Measurements from ENCODE around the gene BBX.

DNA sequence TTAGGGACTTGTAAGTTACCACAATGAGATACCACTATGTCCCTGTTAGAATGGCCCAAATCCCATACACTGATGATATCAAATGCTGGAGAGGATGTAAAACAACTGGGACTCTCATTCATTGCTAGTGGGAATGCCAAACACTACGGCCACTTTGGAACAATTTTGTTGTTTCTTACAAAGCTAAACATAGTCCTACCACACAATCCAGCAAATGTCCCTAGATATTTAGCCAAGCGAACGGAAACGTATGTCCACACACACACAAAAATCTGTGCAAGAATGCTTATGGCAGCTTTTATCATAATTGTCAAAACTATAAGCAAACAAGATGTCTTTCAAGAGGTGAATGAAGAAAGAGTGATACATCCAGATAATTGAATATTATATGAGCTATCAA is 296.9 kb downstream of the BBX start:
- TF ChIP-seq JUND (IDR thresholded peaks at IDR 0.05) (no peak), REST (IDR thresholded peaks at IDR 0.05) (no peak), FOXA2 (IDR thresholded peaks at IDR 0.05) (no peak), RAD21 (IDR thresholded peaks at IDR 0.05) (no peak), SP1 (IDR thresholded peaks at IDR 0.05) (no peak), EGR1 (IDR thresholded peaks at IDR 0.05; ENCODE audit: low read depth in 2 of 2) (no peak), RXRA (IDR thresholded peaks at IDR 0.05) (no peak)
- TF ChIP-seq, protein P1, sequence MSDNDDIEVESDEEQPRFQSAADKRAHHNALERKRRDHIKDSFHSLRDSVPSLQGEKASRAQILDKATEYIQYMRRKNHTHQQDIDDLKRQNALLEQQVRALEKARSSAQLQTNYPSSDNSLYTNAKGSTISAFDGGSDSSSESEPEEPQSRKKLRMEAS (IDR thresholded peaks at IDR 0.05): no peak
- TF ChIP-seq, protein P2, sequence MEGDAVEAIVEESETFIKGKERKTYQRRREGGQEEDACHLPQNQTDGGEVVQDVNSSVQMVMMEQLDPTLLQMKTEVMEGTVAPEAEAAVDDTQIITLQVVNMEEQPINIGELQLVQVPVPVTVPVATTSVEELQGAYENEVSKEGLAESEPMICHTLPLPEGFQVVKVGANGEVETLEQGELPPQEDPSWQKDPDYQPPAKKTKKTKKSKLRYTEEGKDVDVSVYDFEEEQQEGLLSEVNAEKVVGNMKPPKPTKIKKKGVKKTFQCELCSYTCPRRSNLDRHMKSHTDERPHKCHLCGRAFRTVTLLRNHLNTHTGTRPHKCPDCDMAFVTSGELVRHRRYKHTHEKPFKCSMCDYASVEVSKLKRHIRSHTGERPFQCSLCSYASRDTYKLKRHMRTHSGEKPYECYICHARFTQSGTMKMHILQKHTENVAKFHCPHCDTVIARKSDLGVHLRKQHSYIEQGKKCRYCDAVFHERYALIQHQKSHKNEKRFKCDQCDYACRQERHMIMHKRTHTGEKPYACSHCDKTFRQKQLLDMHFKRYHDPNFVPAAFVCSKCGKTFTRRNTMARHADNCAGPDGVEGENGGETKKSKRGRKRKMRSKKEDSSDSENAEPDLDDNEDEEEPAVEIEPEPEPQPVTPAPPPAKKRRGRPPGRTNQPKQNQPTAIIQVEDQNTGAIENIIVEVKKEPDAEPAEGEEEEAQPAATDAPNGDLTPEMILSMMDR (IDR thresholded peaks at IDR 0.05; ENCODE audit: low read depth, low read length, missing input control): no peak
